Measurements from ENCODE around the gene LDB2.
"Not testable (repeated sequence)": the region's sequence is repeated elsewhere in the genome, so short reads cannot be mapped to it uniquely, and the experiment has no call there.

The LDB2 gene

DNA sequence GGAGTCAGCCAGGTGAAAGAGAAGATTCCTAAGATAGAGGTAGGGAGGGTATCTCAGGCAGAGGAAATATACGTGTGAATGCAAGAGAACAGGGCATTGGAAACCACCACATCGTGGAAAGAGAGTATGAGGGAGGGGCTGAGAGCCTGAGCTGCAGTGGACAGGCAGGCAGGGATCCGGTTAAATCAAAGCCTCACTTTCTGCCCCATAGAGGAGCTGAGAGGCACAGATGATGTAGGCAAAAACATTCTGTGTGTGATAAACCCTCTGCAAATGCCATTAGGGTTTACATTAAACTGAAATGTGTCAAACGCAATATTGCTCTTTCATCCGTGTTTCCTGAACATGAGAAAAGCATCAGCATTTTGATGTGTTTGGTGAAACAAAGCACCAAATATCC is 374.0 kb downstream of the LDB2 start:
- no peak for DNase-seq (ENCODE audit: low read depth)
- no peak overlapping the region for H3K4me3 ChIP-seq (ENCODE audit: low read depth, low read length)
- TF ChIP-seq CTCF (IDR thresholded peaks at IDR 0.05; ENCODE audit: low read depth, low read length, missing control alignments), result no peak

DNA sequence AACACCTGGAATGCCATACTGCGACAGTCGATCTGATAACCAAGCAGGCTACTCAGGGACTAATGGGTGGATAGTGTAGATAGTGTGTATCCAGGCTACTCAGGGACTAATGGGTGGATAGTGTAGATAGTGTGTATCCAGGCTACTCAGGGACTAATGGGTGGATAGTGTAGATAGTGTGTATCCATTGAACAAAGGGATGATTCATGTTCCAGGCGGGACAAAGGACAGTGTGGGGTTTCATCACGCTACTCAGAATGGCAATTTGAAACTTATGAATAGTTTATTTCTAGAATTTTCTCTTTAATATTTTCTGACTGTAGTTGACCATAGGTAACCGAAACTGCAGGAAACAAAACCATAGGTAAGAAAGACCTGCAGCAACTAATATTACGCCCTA is 374.9 kb downstream of the LDB2 start:
- DNase-seq (ENCODE audit: low read depth); H3K4me3 ChIP-seq (ENCODE audit: low read depth, low read length): not testable (repeated sequence)

DNA sequence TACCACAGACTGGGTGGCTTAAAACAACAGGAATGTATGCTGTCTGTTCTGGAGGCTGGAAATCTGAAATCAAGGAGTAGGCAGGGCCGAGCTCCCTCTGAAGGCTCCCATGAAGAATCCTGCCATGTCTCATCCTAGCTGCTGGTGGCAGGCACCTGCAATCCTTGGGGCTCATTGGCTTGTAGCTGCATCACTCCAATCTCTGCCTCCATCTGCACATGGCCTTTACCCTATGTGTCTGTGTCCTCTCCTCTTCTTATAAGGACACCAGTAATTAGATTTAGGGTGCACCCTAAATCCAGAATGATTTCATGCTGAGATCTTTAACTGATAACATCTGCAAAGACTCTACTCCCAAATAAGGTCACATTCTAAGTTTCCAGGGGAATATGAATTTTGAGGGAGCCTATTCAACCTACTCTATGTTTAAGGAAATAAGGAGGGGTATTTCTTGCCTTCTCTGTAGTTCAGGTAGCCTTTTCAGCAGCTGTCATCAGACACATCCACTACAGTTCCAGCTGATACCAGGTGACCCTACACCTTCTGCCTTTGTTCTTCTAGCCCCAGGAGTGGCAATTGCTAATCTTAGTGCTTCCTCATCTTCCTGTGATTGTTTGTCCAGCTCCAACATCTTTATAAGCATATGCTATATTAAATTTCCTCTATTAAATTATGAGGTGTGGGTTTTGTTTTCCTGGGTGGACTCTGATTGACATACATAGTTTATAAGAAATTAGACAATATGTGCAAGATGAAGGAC is 377.1 kb downstream of the LDB2 start:
- H3K4me3 ChIP-seq (ENCODE audit: low read depth, low read length), result no peak overlapping the region
- DNase-seq (ENCODE audit: low read depth), result no peak
- no peak for TF ChIP-seq CTCF (IDR thresholded peaks at IDR 0.05; ENCODE audit: low read depth, low read length, missing control alignments)

GRCh38 chr4:16516796-16517439 is 381.5 kb downstream of the LDB2 start:
- TF ChIP-seq CTCF (IDR thresholded peaks at IDR 0.05; ENCODE audit: low read depth, low read length, missing control alignments), result no peak
- DNase-seq (ENCODE audit: low read depth), result no peak
- H3K4me3 ChIP-seq (ENCODE audit: low read depth, low read length), result no peak overlapping the region

DNA sequence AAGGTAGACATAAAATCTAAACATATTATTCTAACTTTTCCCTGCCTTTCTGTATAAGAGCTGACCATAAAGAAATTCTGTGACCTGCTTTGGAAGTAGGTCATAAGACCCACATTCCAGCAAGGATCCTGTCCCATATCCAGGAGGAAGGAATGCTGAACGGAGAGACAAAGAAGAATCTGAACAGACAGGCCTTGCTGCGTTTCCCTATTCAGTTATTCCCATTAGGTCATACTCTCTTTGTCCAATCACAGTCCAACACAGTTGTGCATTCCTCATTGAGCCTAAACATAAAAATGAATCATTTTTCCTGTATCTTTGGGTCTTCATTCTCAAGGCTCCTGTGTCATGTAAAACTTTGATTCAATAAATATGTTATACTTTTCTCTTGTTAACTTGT is 384.6 kb downstream of the LDB2 start:
- DNase-seq (ENCODE audit: low read depth), result no peak
- no peak for TF ChIP-seq CTCF (IDR thresholded peaks at IDR 0.05; ENCODE audit: low read depth, low read length, missing control alignments)
- no peak overlapping the region for H3K4me3 ChIP-seq (ENCODE audit: low read depth, low read length)

- TF ChIP-seq CTCF (IDR thresholded peaks at IDR 0.05; ENCODE audit: low read depth, low read length, missing control alignments), result peak; percentile 57
- H3K4me3 ChIP-seq (ENCODE audit: low read depth, low read length), result no peak overlapping the region
- no peak for DNase-seq (ENCODE audit: low read depth)
Observed at GRCh38 chr4:16508968-16509367, 389.5 kb downstream of the LDB2 start.

- no peak for DNase-seq (ENCODE audit: low read depth)
- H3K4me3 ChIP-seq (ENCODE audit: low read depth, low read length), result no peak overlapping the region
- peak; percentile 4 for TF ChIP-seq CTCF (IDR thresholded peaks at IDR 0.05; ENCODE audit: low read depth, low read length, missing control alignments)
Observed at GRCh38 chr4:16505726-16506125, 392.7 kb downstream of the LDB2 start.
